Measurements from ENCODE around the gene ZNF165.

Gene ZNF165

GRCh38 chr6:28124350-28124970, 44.1 kb downstream of the ZNF165 start, which contains the start of gene ZSCAN16:
TSS of gene ZSCAN16 (plus strand) at chr6:28124609. CDS start at chr6:28125444, 835 bp downstream.
- DNase-seq = peak; percentile 49

- no peak for DNase-seq
These were observed 44.6 kb downstream of the ZNF165 start for GRCh38 chr6:28124971-28125353.

- no peak for DNase-seq
These were observed 45.0 kb downstream of the ZNF165 start for GRCh38 chr6:28125401-28125800.

- no peak for DNase-seq
These were observed 53.6 kb downstream of the ZNF165 start for GRCh38 chr6:28134015-28134414.

- no peak for DNase-seq
These were observed 54.3 kb downstream of the ZNF165 start for GRCh38 chr6:28134716-28135115.

GRCh38 chr6:28135393-28135792, 55.0 kb downstream of the ZNF165 start:
- DNase-seq = no peak

DNA sequence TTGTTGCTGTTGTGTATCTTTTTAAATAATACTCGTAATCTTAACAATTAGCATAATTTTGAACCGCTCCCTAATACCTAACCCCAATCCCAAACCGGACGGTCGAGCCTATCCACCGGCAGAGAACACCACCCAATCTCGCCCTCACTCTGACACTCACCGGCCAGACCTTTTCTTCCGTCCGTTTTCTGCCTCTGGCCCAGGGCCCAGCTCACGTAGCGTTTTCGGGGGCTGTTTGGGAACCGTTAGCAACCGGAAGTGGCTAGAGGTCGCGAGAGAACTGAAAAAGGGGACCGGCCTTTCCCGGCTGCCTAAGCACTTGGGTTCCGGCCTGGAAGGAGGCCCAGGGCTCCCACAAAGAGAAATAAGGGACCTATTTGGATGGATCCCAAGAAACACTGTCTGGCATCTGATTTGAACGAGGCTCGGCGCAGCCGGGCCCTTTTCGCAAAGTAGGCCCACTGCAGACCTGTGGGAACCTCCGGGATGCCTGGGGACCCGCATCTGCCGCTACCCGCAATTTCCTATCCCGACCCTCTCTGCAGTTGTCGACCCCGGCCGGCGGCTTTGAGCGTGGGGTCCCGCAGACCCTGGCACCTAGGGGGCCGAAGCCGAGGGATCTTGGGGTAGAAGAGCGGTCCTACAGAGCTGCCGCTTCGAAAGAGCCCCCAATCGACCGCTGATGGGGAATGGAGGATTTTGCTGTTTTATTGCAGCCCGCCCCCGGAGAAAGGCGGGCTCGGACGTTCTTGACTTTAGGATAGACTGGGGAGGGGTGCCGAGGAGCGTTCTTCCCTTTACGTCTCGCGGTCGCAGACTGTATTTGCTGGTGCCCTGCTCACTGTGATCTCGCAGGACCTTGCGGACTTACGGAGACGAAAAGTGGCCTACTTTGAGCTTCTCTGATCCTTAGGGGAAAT, 56.5 kb downstream of the ZNF165 start:
- peak; percentile 86 for DNase-seq

- no peak for DNase-seq
These were observed 57.2 kb downstream of the ZNF165 start for GRCh38 chr6:28137505-28137981.
